ENCODE measurements around the gene NBR1. TPM values are rescaled to one million over a fixed set of nuclear protein-coding genes. Genes with fewer than 3 reads are reported as not detected.
"Not testable (repeated sequence)": the region's sequence is repeated elsewhere in the genome, so short reads cannot be mapped to it uniquely, and the experiment has no call there.

The NBR1 gene
- total and polyA plus RNA-seq, 4 donors: 52.3 to 99.1 (median 74.5) TPM

DNA sequence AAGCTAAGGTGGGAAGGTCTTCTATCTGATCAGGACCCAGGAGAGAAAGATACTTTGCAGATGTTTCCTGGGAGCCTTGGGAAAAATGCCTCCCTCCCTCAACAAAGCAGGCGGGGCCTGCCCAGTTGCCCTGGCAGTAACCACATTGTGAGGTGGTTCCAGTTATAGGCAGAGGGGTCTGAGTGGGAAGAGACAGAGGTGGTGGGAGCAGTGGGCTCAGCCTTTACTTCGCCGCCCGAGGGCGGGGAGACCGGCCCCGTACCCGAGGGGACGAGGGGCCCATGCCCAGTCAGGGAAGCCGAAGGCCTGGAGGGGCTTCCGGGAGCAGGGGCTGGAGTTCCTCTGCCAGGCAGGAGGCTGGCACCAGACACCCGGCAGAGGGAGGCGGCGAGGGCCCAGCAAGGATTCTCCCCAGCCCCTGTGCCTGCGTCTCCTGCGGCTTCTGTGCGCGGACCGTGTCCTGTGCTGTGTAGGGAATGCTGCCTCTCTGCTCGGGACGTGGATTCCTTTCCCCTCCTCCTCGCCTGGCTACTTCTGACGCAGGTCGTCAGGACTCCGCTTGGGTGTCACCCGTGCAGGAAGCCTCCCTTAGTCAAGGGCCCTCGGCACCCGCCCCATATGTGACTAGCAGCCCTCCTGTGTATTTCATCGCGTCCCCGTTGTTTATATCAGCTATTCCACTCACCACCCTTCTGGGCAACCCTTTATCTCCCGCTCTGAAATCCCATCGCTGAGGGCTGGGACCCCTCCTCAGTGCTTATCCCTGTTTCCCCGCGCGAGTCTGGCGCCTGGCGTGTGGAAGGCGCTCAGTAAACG lies 60.4 kb downstream of the NBR1 start:
- H3K36me3 ChIP-seq (ENCODE audit: control insufficient read depth in 1 of 2, insufficient read depth in 2 of 2, low read length in 1 of 2); H3K9me3 ChIP-seq (ENCODE audit: control insufficient read depth, low read length); H3K4me1 ChIP-seq (ENCODE audit: control insufficient read depth in 1 of 2, insufficient read depth in 2 of 2, low read length in 2 of 2); H3K27me3 ChIP-seq (ENCODE audit: control insufficient read depth in 1 of 2, insufficient read depth in 2 of 2, low read length in 1 of 2); intact Hi-C loops (cut with DNase I); H3K27ac ChIP-seq (ENCODE audit: low read depth in 1 of 2, low read length in 2 of 2); ATAC-seq (ENCODE audit: low FRiP score); H3K4me3 ChIP-seq (ENCODE audit: low read length in 2 of 2): not testable (repeated sequence)
- DNase-seq: peak; percentile 27 to 41
- 49 to 63% methylated on average over 15 to 19 of the region's 40 CpGs for WGBS, 2 donors

DNA sequence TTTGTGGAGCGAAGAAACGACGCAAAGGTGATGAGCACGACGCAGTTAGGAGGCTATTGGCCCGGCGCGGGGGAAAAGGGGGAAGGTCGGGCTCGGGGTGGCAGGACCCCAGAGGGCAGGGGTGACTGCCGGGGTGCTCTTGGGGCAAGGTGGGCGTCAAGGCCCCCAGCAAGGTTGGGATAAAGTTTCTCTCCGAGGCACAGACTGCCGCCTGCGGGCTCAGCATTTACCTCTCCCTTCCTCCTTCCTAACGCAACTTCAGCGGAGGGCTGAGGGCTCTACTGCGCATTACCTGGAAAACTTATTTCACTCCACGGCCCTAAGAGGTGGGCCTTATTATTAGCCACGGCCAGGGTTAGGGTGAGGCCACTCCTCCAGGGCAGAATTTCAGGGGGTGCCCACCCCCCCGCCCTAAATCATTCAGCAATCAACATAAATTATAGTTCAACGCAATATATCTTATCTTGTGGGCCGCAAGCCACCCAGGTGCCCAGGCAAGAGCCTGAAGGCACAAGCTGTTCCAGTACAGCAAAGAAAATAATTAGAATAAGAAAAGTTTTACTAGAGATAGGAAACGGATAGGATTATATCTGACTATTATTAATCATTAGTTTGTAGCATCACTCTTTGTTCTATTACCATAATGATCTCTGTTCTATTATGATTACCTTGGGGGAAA lies 61.1 kb downstream of the NBR1 start:
- WGBS, 2 donors: 78 to 93% methylated on average over 4 to 16 of the region's 24 CpGs
- H3K4me3 ChIP-seq (ENCODE audit: low read length in 2 of 2); intact Hi-C loops (cut with DNase I): not testable (repeated sequence)

DNA sequence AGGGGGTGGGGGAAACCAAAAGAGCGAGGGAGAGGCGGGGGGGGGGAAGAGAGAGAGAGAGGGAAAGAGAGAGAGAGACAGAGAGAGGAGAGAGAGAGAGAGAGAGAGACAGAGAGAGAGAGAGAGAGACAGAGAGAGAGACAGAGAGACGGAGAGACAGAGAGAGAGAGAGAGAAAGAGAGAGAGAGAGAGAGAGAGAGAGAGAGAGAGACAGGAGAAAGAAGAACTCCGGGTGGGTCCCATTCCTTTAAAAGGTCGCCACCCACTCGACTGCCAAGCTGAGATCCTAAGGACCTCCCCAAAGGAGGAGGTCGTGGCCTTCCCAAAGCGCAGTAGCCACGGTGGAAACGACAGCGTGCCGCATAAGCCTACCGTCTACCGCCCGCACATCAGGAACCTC lies 62.2 kb downstream of the NBR1 start:
- not testable (repeated sequence) for ATAC-seq (ENCODE audit: low FRiP score)

More for the DNA sequence above, 61.1 kb downstream of the NBR1 start:
- not testable (repeated sequence) for H3K4me1 ChIP-seq (ENCODE audit: control insufficient read depth in 1 of 2, insufficient read depth in 2 of 2, low read length in 2 of 2); ATAC-seq (ENCODE audit: low FRiP score); H3K27ac ChIP-seq (ENCODE audit: low read depth in 1 of 2, low read length in 2 of 2); H3K27me3 ChIP-seq (ENCODE audit: control insufficient read depth in 1 of 2, insufficient read depth in 2 of 2, low read length in 1 of 2); H3K36me3 ChIP-seq (ENCODE audit: control insufficient read depth in 1 of 2, insufficient read depth in 2 of 2, low read length in 1 of 2); H3K9me3 ChIP-seq (ENCODE audit: control insufficient read depth, low read length)
- DNase-seq: peak; percentile 56 to 90

DNA sequence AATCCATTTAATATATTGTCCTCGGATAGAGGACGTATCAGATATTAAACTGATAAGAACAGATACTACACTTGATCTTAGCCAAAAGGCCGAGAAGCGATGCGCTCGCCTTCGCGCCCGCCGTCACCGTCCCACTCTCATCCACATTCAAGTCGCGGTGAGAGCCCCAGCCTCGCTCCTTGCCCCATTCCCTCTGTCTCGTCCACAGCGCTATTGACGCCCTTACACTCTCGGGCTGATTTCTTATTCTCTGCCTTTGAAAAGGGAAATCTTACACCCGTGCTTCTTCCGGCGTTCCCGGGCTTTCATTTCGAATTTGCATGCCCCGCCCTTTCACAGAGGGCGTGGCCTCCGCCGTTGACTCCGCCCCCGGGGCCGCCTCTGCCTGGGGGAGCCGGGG lies 62.9 kb downstream of the NBR1 start, which contains the start of gene RNU2-1:
RNU2-1 (minus strand) TSS at position 101 of the 400 bp plus-strand sequence.
- H3K4me3 ChIP-seq (ENCODE audit: low read length in 2 of 2); H3K4me1 ChIP-seq (ENCODE audit: control insufficient read depth in 1 of 2, insufficient read depth in 2 of 2, low read length in 2 of 2); H3K27me3 ChIP-seq (ENCODE audit: control insufficient read depth in 1 of 2, insufficient read depth in 2 of 2, low read length in 1 of 2); H3K9me3 ChIP-seq (ENCODE audit: control insufficient read depth, low read length); DNase-seq; H3K27ac ChIP-seq (ENCODE audit: low read depth in 1 of 2, low read length in 2 of 2); H3K36me3 ChIP-seq (ENCODE audit: control insufficient read depth in 1 of 2, insufficient read depth in 2 of 2, low read length in 1 of 2); ATAC-seq (ENCODE audit: low FRiP score); intact Hi-C loops (cut with DNase I): not testable (repeated sequence)
- no CpG with 5 or more reads among the region's 31 CpGs for WGBS, 2 donors

More for the DNA sequence above, 62.2 kb downstream of the NBR1 start:
- H3K36me3 ChIP-seq (ENCODE audit: control insufficient read depth in 1 of 2, insufficient read depth in 2 of 2, low read length in 1 of 2); H3K4me3 ChIP-seq (ENCODE audit: low read length in 2 of 2); H3K9me3 ChIP-seq (ENCODE audit: control insufficient read depth, low read length); intact Hi-C loops (cut with DNase I); H3K27ac ChIP-seq (ENCODE audit: low read depth in 1 of 2, low read length in 2 of 2); H3K4me1 ChIP-seq (ENCODE audit: control insufficient read depth in 1 of 2, insufficient read depth in 2 of 2, low read length in 2 of 2); DNase-seq; H3K27me3 ChIP-seq (ENCODE audit: control insufficient read depth in 1 of 2, insufficient read depth in 2 of 2, low read length in 1 of 2): not testable (repeated sequence)
- 0% methylated on average over 3 of the region's 15 CpGs; no CpG with 5 or more reads in 1 of the 2 donors for WGBS, 2 donors

DNA sequence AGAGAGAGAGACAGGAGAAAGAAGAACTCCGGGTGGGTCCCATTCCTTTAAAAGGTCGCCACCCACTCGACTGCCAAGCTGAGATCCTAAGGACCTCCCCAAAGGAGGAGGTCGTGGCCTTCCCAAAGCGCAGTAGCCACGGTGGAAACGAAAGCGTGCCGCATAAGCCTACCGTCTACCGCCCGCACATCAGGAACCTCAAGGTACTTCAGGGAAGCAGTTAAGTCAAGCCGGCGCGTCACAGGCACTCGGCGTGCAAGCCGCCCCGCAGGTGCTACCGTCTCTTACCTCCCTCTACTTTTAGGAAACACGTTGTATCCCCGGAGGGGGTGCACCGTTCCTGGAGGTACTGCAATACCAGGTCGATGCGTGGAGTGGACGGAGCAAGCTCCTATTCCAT lies 68.6 kb downstream of the NBR1 start:
- H3K9me3 ChIP-seq (ENCODE audit: control insufficient read depth, low read length); H3K4me1 ChIP-seq (ENCODE audit: control insufficient read depth in 1 of 2, insufficient read depth in 2 of 2, low read length in 2 of 2); DNase-seq; H3K27ac ChIP-seq (ENCODE audit: low read depth in 1 of 2, low read length in 2 of 2); ATAC-seq (ENCODE audit: low FRiP score); H3K36me3 ChIP-seq (ENCODE audit: control insufficient read depth in 1 of 2, insufficient read depth in 2 of 2, low read length in 1 of 2); H3K27me3 ChIP-seq (ENCODE audit: control insufficient read depth in 1 of 2, insufficient read depth in 2 of 2, low read length in 1 of 2); intact Hi-C loops (cut with DNase I); H3K4me3 ChIP-seq (ENCODE audit: low read length in 2 of 2): not testable (repeated sequence)
- 0% methylated on average over 1 of the region's 26 CpGs; no CpG with 5 or more reads in 1 of the 2 donors for WGBS, 2 donors

DNA sequence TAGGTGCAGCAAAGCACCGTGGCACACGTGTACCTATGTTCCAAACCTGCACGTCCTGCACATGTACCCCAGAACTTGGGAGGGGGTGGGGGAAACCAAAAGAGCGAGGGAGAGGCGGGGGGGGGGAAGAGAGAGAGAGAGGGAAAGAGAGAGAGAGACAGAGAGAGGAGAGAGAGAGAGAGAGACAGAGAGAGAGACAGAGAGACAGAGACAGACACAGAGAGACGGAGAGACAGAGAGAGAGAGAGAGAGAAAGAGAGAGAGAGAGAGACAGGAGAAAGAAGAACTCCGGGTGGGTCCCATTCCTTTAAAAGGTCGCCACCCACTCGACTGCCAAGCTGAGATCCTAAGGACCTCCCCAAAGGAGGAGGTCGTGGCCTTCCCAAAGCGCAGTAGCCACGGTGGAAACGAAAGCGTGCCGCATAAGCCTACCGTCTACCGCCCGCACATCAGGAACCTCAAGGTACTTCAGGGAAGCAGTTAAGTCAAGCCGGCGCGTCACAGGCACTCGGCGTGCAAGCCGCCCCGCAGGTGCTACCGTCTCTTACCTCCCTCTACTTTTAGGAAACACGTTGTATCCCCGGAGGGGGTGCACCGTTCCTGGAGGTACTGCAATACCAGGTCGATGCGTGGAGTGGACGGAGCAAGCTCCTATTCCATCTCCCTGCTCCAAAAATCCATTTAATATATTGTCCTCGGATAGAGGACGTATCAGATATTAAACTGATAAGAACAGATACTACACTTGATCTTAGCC lies 69.8 kb downstream of the NBR1 start:
- DNase-seq; H3K9me3 ChIP-seq (ENCODE audit: control insufficient read depth, low read length); H3K27me3 ChIP-seq (ENCODE audit: control insufficient read depth in 1 of 2, insufficient read depth in 2 of 2, low read length in 1 of 2); H3K27ac ChIP-seq (ENCODE audit: low read depth in 1 of 2, low read length in 2 of 2); H3K4me3 ChIP-seq (ENCODE audit: low read length in 2 of 2); H3K4me1 ChIP-seq (ENCODE audit: control insufficient read depth in 1 of 2, insufficient read depth in 2 of 2, low read length in 2 of 2); ATAC-seq (ENCODE audit: low FRiP score); intact Hi-C loops (cut with DNase I); H3K36me3 ChIP-seq (ENCODE audit: control insufficient read depth in 1 of 2, insufficient read depth in 2 of 2, low read length in 1 of 2): not testable (repeated sequence)
- WGBS, 2 donors: no CpG with 5 or more reads among the region's 34 CpGs

DNA sequence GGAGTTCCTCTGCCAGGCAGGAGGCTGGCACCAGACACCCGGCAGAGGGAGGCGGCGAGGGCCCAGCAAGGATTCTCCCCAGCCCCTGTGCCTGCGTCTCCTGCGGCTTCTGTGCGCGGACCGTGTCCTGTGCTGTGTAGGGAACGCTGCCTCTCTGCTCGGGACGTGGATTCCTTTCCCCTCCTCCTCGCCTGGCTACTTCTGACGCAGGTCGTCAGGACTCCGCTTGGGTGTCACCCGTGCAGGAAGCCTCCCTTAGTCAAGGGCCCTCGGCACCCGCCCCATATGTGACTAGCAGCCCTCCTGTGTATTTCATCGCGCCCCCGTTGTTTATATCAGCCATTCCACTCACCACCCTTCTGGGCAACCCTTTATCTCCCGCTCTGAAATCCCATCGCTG lies 75.4 kb downstream of the NBR1 start:
- H3K9me3 ChIP-seq (ENCODE audit: control insufficient read depth, low read length); H3K36me3 ChIP-seq (ENCODE audit: control insufficient read depth in 1 of 2, insufficient read depth in 2 of 2, low read length in 1 of 2); H3K27ac ChIP-seq (ENCODE audit: low read depth in 1 of 2, low read length in 2 of 2); intact Hi-C loops (cut with DNase I); ATAC-seq (ENCODE audit: low FRiP score); H3K27me3 ChIP-seq (ENCODE audit: control insufficient read depth in 1 of 2, insufficient read depth in 2 of 2, low read length in 1 of 2); H3K4me3 ChIP-seq (ENCODE audit: low read length in 2 of 2); H3K4me1 ChIP-seq (ENCODE audit: control insufficient read depth in 1 of 2, insufficient read depth in 2 of 2, low read length in 2 of 2); DNase-seq: not testable (repeated sequence)
- WGBS, 2 donors: 4 to 10% methylated on average over 8 to 12 of the region's 23 CpGs
